GM21786 (cell line): ENCODE data around the gene FBXO24.
A peak's percentile ranks its signal among the peaks of the same experiment; 100 is the strongest.
"Not testable (repeated sequence)": the region's sequence is repeated elsewhere in the genome, so short reads cannot be mapped to it uniquely, and the experiment has no call there.

ENCODE experiments used
- ATAC-seq: cut with Tn5 transposase; IDR thresholded peaks from one replicate; pipeline ENCODE4 v1.9.1; 2021; ENCODE audit not compliant: unreplicated experiment

The FBXO24 gene

GRCh38 chr7:100586266-100587025 is at the start of gene FBXO24:
Gene FBXO24 (plus strand): TSS chr7:100586328. CDS start chr7:100586626, 298 bp downstream.
- ATAC-seq = peak; percentile 86

- ATAC-seq = not testable (repeated sequence)
Observed at GRCh38 chr7:100536695-100537094, 49.4 kb upstream of the FBXO24 start.

- no peak for ATAC-seq
Observed at GRCh38 chr7:100538348-100538653, 47.8 kb upstream of the FBXO24 start.

- peak; percentile 95 for ATAC-seq
Observed at GRCh38 chr7:100538654-100539435, 47.3 kb upstream of the FBXO24 start, which contains the start of gene AGFG2. Gene AGFG2 (plus strand): TSS chr7:100539203. CDS start chr7:100539347, 144 bp downstream.

- ATAC-seq = no peak
Observed at GRCh38 chr7:100539436-100540006, 46.6 kb upstream of the FBXO24 start.

- ATAC-seq = no peak
Observed at GRCh38 chr7:100540073-100540723, 45.9 kb upstream of the FBXO24 start.

- ATAC-seq = not testable (repeated sequence)
Observed at GRCh38 chr7:100541309-100541708, 44.8 kb upstream of the FBXO24 start.

- ATAC-seq = no peak
Observed at GRCh38 chr7:100543586-100543985, 42.5 kb upstream of the FBXO24 start.

- ATAC-seq = no peak
Observed at GRCh38 chr7:100544386-100544785, 41.7 kb upstream of the FBXO24 start.

GRCh38 chr7:100544967-100545359 is 41.2 kb upstream of the FBXO24 start:
- no peak for ATAC-seq

GRCh38 chr7:100545360-100546128 is 40.6 kb upstream of the FBXO24 start:
- ATAC-seq = peak; percentile 63

GRCh38 chr7:100546129-100546925 is 39.8 kb upstream of the FBXO24 start:
- peak; percentile 40 for ATAC-seq

GRCh38 chr7:100546926-100547800 is 39.0 kb upstream of the FBXO24 start:
- ATAC-seq = no peak

- no peak for ATAC-seq
Observed at GRCh38 chr7:100547872-100548271, 38.3 kb upstream of the FBXO24 start.

- not testable (repeated sequence) for ATAC-seq
Observed at GRCh38 chr7:100548446-100548845, 37.7 kb upstream of the FBXO24 start.

- ATAC-seq = no peak
Observed at GRCh38 chr7:100552532-100552931, 33.6 kb upstream of the FBXO24 start.

- no peak for ATAC-seq
Observed at GRCh38 chr7:100553032-100553431, 33.1 kb upstream of the FBXO24 start.

GRCh38 chr7:100555701-100556100 is 30.4 kb upstream of the FBXO24 start:
- no peak for ATAC-seq

- ATAC-seq = no peak
Observed at GRCh38 chr7:100556541-100556940, 29.6 kb upstream of the FBXO24 start.
